ENCODE data around the gene SCN3A. TPM values are rescaled to one million over a fixed set of nuclear protein-coding genes. Genes with fewer than 3 reads are reported as not detected.

The SCN3A gene
- total and polyA plus RNA-seq, 10 of the 15 experiments (the other 5 are each of a cell fraction or from before 2014, with no cell fraction given), result 0.04 to 0.34 (median 0.06) TPM; not detected in 3

GRCh38 chr2:165056564-165056963 lies 147.3 kb downstream of the SCN3A start (continued):
- TF ChIP-seq ZNF592 (IDR thresholded peaks at IDR 0.05), result no peak

GRCh38 chr2:165055082-165055851 lies 148.6 kb downstream of the SCN3A start:
- BruUV-seq (replicated peaks), result no TSS peak
- Histone ChIP-seq H3K27ac (ENCODE audit: control insufficient read depth, insufficient read depth) (no peak overlapping the region), H3K4me1 (ENCODE audit: control insufficient read depth, insufficient read depth, low read length) (no peaks in the 10 kb centered on the region), H3K36me3 (ENCODE audit: control insufficient read depth in 2 of 2, insufficient read depth in 2 of 2, low read length in 1 of 2) (no peaks in the 10 kb centered on the region), H3K79me2 (ENCODE audit: control insufficient read depth, insufficient read depth, low read length) (no peaks in the 10 kb centered on the region), H3K27me3 (replicated peaks in 1 of 2; ENCODE audit: control insufficient read depth in 2 of 2, insufficient read depth in 2 of 2, low read length in 1 of 2) (no peaks in the 10 kb centered on the region), H3K4me3 (no peak overlapping the region), H3K9ac (ENCODE audit: control insufficient read depth, insufficient read depth, low read length) (no peak overlapping the region), H3K4me2 (ENCODE audit: control insufficient read depth, insufficient read depth) (no peak overlapping the region), H2AFZ (ENCODE audit: control insufficient read depth, low read depth, low read length) (no peak overlapping the region), H4K20me1 (ENCODE audit: control insufficient read depth, insufficient read depth) (no peaks in the 10 kb centered on the region), H3K9me3 (replicated peaks; ENCODE audit: control insufficient read depth, insufficient read depth, low read length) (no peaks in the 10 kb centered on the region)
- intact Hi-C loops (cut with micrococcal nuclease; ENCODE audit: unreplicated experiment) (no loop called here), in situ Hi-C loops (cut with MboI) (no loop called here)
- ChIA-PET POLR2A (no interaction called here), RAD21 (ENCODE audit: unreplicated experiment) (no interaction called here), SMC1A (ENCODE audit: uncharacterized antibody, unreplicated experiment) (no interaction called here), CTCF (interaction anchor here (0.9 kb wide), 1 partner anchor 148 kb away, joined by 4 read pairs; the partner anchor contains the start of gene SCN3A)
- WGBS (ENCODE audit: insufficient coverage, insufficient replicate concordance, low lambda C conversion rate, missing lambda C conversion rate), result 14% methylated on average over 6 of the region's 6 CpGs
- DNase-seq (ENCODE audit: low read depth, low spot score) (no peak), FAIRE-seq (no peak), ATAC-seq (no peak)
- no peak for TF ChIP-seq EGR1 (IDR thresholded peaks at IDR 0.05; ENCODE audit: borderline replicate concordance in 1 of 2, low read depth in 2 of 2, low read length in 2 of 2)
- no peak for TF ChIP-seq CBX5 (IDR thresholded peaks at IDR 0.05; ENCODE audit: low read depth)
- TF ChIP-seq MTA2 (IDR thresholded peaks at IDR 0.05; ENCODE audit: low read depth), result no peak
- no peak for TF ChIP-seq PAX5 (IDR thresholded peaks at IDR 0.05; ENCODE audit: borderline replicate concordance, low read depth, low read length)
- no peak for TF ChIP-seq BMI1 (IDR thresholded peaks at IDR 0.05; ENCODE audit: borderline replicate concordance)
- no peak for TF ChIP-seq CHD1 (IDR thresholded peaks at IDR 0.05; ENCODE audit: low read depth, low read length)
- TF ChIP-seq SMAD5 (IDR thresholded peaks at IDR 0.05; ENCODE audit: low read depth), result no peak
- TF ChIP-seq SIN3A (IDR thresholded peaks at IDR 0.05; ENCODE audit: low read depth, low read length), result no peak
- no peak for TF ChIP-seq NFYB (IDR thresholded peaks at IDR 0.05; ENCODE audit: insufficient read depth, low read depth, low read length)
- TF ChIP-seq IKZF2 (IDR thresholded peaks at IDR 0.05), result no peak
- no peak for TF ChIP-seq SP1 (IDR thresholded peaks at IDR 0.05; ENCODE audit: low read depth, low read length)
- TF ChIP-seq ZNF622 (IDR thresholded peaks at IDR 0.05), result no peak
